Heart right ventricle (tissue), 16 donors: ENCODE data around the gene ARHGEF6. TPM values are rescaled to one million over a fixed set of nuclear protein-coding genes. Genes with fewer than 3 reads are reported as not detected.

Source experiments
- ATAC-seq, 8 donors: fragments of 200-7000 bp; cut with Tn5 transposase; one replicate each; pipeline ENCODE4 v1.9.1; 2020; ENCODE audit warnings: mild to moderate bottlenecking in 8 of 8, moderate library complexity in 8 of 8, moderate number of reproducible peaks in 1 of 8
- DNase-seq, 2 donors: peaks; one replicate each; pipeline ENCODE4 v3.0.0-alpha.2; 2020
- H3K27ac ChIP-seq, 10 donors: fragments of 200-600 bp; sonication (generic) in 2 of 10; one replicate each; pipeline versions ENCODE4 v1.5.0 to v1.8.0; 2020 to 2022; ENCODE audit warnings: mild to moderate bottlenecking in 3 of 10
- H3K27me3 ChIP-seq, 7 donors: fragments of 200-600 bp; one replicate each; pipeline ENCODE4 v1.8.0; 2021 to 2022; ENCODE audit warnings: mild to moderate bottlenecking in 2 of 7
- H3K36me3 ChIP-seq, 9 donors: fragments of 200-600 bp; sonication (generic) in 1 of 9; one replicate each; pipeline versions ENCODE4 v1.5.0 to v1.8.0; 2020 to 2022; ENCODE audit warnings: mild to moderate bottlenecking in 2 of 9
- H3K4me1 ChIP-seq, 9 donors: fragments of 200-600 bp; sonication (generic) in 1 of 9; one replicate each; pipeline versions ENCODE4 v1.5.0 to v1.8.0; 2020 to 2022; ENCODE audit warnings: mild to moderate bottlenecking in 4 of 9
- H3K4me3 ChIP-seq, 10 donors: fragments of 200-600 bp; sonication (generic) in 2 of 10; one replicate each; pipeline versions ENCODE4 v1.5.0 to v1.8.0; 2020 to 2022; ENCODE audit warnings: mild to moderate bottlenecking in 7 of 10, moderate library complexity in 2 of 10
- H3K9me3 ChIP-seq, 11 donors: fragments of 200-600 bp in 10 of 11; sonication (generic) in 2 of 11; one replicate each; pipeline versions ENCODE4 v1.5.0 to v1.8.0; 2013 to 2022; ENCODE audit warnings: mild to moderate bottlenecking in 2 of 11, control low read depth in 1 of 11, moderate library complexity in 1 of 11
- WGBS, 2 donors: extraction: QIAGEN DNeasy Blood & Tissue Kit; methylation state at CpG; one replicate each; pipeline ENCODE4 v1.1.7; 2013; ENCODE audit warnings: inconsistent platforms in 1 of 2; 5-methylcytosine and 5-hydroxymethylcytosine counted together
- intact Hi-C, 10 donors: fragments of 100-400 bp; cut with DNase I; formaldehyde crosslinking; loops; one replicate each; pipeline versions ENCODE4 v1.11.1 to v1.14.2; 2022
- polyA plus RNA-seq, 2 donors: library from polyadenylated mRNA; stranded (reverse); fragments of 200-250 nt; gene quantifications; one replicate each; pipeline ENCODE4 v1.2.3, GENCODE V29; 2013
- total RNA-seq, 10 donors: library from RNA; stranded (reverse); fragmentation: NEBNext Ultra II Directional in 3 of 10; extraction: Animal tissue kit (Norgen Biotek cat#: 25700) in 3 of 10; gene quantifications; one replicate each; pipeline versions ENCODE4 v1.2.1 to v1.2.4, GENCODE V29; 2021 to 2023
- TF ChIP-seq, protein P1 (sequence below), 9 donors: fragments of 200-600 bp; sonication (generic) in 2 of 9; IDR thresholded peaks; one replicate each; pipeline versions ENCODE4 v1.5.0 to v1.8.0; 2021 to 2022; ENCODE audit warnings: antibody characterized with exemption in 9 of 9, mild to moderate bottlenecking in 5 of 9, moderate library complexity in 1 of 9
- donor health status: Arrhythmogenic right ventricular cardiomyopathy.
- donor health status: ischemic (EF 13 %, LVEDD 7.1; RV severe dilation, severe dysfunction).
- donor health status: healthy with polysubstance abuse.
- donor health status: DM: no; HTN: yes; CAD: no.
- donor health status: DM: no; HTN: no; CAD: no.
- donor health status: ischemic (EF 25% LVEDD 6.9; RV normal size, moderate dysfunction).
- donor health status: ischemic (EF 25% LVEDD 5.7; RV mildly dilated, moderate dysfunction).
- donor health status: healthy.
- donor health status: DM: yes; HTN: yes; CAD: no.
- donor health status: Ischemic cardiomyopathy.
- donor health status: ischemic (EF 35%, LVEDD 5.7; RV mildly dilated, moderate dysfunction).
- donor health status: nonischemic (EF 11% LVEDD 7.7; RV severe dilation, severe dysfunction).
- donor health status: DM: yes; HTN: yes; CAD: no.
- donor health status: PGD.
- donor health status: ischemic (EF 29% LVEDD 5.4; RV normal size, mild dysfunction).
- donor health status: nonischemic (EF 23%, LVEDD 6.1; RV moderate dilation, normal function).

Gene ARHGEF6
- total and polyA plus RNA-seq, 12 donors, result 15.3 to 88.0 (median 50.2) TPM

DNA sequence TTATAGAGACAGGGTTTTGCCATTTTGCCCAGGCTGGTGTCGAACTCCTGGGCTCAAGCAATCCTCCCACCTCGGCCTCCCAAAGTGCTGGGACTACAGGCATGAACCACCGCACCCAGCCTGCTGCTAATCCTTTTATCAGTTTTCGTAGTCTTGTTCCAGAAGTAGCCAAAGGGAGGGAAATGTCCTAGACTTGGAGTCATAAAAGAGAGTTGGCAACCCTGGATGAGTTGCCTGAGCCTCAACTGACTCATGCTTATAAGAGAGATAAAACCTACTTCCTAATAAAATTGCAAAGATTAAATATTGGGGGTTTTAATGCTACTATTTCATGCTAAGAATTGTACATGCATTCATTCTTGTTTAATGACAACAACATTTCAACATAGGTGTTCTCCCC lies 88.5 kb downstream of the ARHGEF6 start:
- Histone ChIP-seq H3K9me3 (no peaks in the 10 kb centered on the region), H3K4me1 (no peaks in the 10 kb centered on the region), H3K36me3 (peaks cover 0 to 43% (median 0%) of the 10 kb centered on the region in 9 donors), H3K27me3 (peaks cover 0 to 31% (median 0%) of the 10 kb centered on the region in 7 donors), H3K27ac (no peak overlapping the region), H3K4me3 (no peak overlapping the region)
- WGBS, 2 donors, result 95 to 96% methylated on average over 4 of the region's 4 CpGs
- no peak for DNase-seq
- intact Hi-C loops, result loop anchor here in 1 of 10 donors (10.0 kb wide), 1 partner anchor 87 kb away; no protein-coding TSS in a partner anchor
- ATAC-seq, result no peak
- TF ChIP-seq, protein P1, sequence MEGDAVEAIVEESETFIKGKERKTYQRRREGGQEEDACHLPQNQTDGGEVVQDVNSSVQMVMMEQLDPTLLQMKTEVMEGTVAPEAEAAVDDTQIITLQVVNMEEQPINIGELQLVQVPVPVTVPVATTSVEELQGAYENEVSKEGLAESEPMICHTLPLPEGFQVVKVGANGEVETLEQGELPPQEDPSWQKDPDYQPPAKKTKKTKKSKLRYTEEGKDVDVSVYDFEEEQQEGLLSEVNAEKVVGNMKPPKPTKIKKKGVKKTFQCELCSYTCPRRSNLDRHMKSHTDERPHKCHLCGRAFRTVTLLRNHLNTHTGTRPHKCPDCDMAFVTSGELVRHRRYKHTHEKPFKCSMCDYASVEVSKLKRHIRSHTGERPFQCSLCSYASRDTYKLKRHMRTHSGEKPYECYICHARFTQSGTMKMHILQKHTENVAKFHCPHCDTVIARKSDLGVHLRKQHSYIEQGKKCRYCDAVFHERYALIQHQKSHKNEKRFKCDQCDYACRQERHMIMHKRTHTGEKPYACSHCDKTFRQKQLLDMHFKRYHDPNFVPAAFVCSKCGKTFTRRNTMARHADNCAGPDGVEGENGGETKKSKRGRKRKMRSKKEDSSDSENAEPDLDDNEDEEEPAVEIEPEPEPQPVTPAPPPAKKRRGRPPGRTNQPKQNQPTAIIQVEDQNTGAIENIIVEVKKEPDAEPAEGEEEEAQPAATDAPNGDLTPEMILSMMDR (IDR thresholded peaks at IDR 0.05), result no peak

DNA sequence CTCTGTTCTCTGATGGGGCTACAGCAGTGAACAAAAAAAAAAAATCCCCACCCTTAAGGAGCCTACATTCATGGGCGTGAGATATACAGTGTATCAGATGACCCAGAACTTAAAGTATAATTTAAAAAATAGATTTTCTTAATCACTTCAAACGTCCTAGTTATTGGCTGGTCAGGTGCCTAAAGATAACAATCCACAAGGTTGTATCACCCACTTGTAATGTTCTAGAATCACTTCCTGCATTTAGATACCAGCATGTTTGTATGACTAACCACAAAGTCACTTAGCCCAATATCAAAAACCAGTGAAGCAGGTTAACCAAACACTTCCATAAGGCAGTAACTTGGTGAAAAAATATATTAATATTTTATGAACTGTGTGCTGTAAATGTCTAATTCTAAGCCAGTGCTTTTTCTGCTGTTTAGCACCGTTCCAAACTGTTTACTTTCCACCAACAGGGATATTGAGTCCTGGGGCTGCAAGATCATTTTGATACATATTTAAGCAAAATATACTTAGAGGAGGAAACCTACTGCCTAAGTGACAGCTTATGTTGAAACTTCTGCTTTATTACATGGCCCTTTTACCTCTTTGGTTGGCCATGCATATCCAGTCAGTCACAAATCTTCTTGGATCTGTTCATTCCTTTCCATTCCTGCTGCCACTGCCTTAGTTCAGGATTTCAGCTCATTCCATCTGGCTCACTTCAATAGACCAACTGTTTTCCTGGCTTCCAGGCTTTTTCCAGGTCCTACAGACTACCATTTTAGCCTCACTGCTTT lies 89.5 kb downstream of the ARHGEF6 start:
- no peaks in the 10 kb centered on the region for H3K4me1 ChIP-seq
- TF ChIP-seq, protein P1 (IDR thresholded peaks at IDR 0.05), result no peak
- H3K4me3 ChIP-seq, result no peak overlapping the region
- intact Hi-C loops, result loop anchor here in 1 of 10 donors (10.0 kb wide), 1 partner anchor 86 kb away; no protein-coding TSS in a partner anchor
- no peak overlapping the region for H3K27ac ChIP-seq
- DNase-seq (no peak), ATAC-seq (no peak)
- H3K27me3 ChIP-seq, result peaks cover 0 to 31% (median 0%) of the 10 kb centered on the region in 7 donors
- peaks cover 0 to 47% (median 0%) of the 10 kb centered on the region in 9 donors for H3K36me3 ChIP-seq
- H3K9me3 ChIP-seq, result no peaks in the 10 kb centered on the region
- 73% methylated on average over 3 of the region's 3 CpGs for WGBS, 2 donors

DNA sequence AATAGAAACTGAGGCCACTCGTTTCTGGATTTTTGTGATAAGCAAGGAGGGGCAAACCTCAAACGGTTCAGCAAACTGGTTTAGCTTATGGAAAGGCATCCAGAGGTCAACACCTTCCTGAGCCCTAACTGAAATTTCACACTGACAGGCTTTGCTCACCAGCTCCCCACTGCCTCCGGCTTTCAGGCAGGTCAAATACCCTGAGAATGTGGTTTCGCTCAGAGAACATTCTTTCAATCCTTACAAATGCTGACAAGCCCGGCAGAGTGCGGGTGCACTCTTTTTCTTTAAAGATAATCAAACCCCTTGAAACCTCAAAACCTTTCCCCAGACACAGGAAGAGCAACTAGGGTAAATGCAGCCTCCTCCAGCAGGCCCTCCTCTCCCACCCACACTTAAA lies 91.3 kb downstream of the ARHGEF6 start:
- no peaks in the 10 kb centered on the region for H3K9me3 ChIP-seq
- H3K27ac ChIP-seq, result no peak overlapping the region
- DNase-seq (no peak), ATAC-seq (no peak)
- 47 to 59% methylated on average over 6 of the region's 6 CpGs for WGBS, 2 donors
- no peaks in the 10 kb centered on the region for H3K4me1 ChIP-seq
- intact Hi-C loops, result no loop called here
- no peak overlapping the region for H3K4me3 ChIP-seq
- TF ChIP-seq, protein P1 (IDR thresholded peaks at IDR 0.05), result no peak
- H3K27me3 ChIP-seq, result peaks cover 0 to 35% (median 0%) of the 10 kb centered on the region in 7 donors
- H3K36me3 ChIP-seq, result peaks cover 0 to 56% (median 0%) of the 10 kb centered on the region in 9 donors

DNA sequence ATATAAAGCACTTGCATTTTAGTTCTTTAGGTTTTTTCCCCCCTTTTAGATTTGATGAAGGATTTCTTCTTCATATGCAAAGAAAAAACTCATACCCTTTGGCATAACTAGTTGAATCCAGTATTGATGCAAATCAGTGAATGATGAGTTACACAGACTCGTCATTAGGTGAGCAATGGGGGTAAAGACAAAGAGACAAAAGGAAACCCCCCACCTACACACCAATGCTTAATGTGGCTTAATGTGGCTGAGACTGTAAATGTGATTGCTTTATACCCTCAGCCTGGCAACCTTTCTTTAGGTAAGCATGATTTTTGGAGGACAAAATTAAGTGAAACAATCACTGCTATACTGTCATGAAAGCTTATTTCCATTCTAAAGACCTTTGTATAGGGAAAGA lies 93.3 kb downstream of the ARHGEF6 start:
- intact Hi-C loops, result no loop called here
- peaks cover 0 to 76% (median under 1%) of the 10 kb centered on the region in 9 donors for H3K36me3 ChIP-seq
- no peak for DNase-seq
- H3K9me3 ChIP-seq, result no peaks in the 10 kb centered on the region
- WGBS, 2 donors, result 77 to 90% methylated on average over 1 of the region's 1 CpG
- peaks cover 0 to 35% (median 0%) of the 10 kb centered on the region in 7 donors for H3K27me3 ChIP-seq
- no peaks in the 10 kb centered on the region for H3K4me1 ChIP-seq
- no peak for ATAC-seq
- no peak overlapping the region for H3K27ac ChIP-seq
- TF ChIP-seq, protein P1 (IDR thresholded peaks at IDR 0.05), result no peak
- H3K4me3 ChIP-seq, result no peak overlapping the region
